Measurements from ENCODE around the gene TSEN15. TPM values are rescaled to one million over a fixed set of nuclear protein-coding genes. Genes with fewer than 3 reads are reported as not detected.

TSEN15 gene
- total and polyA plus RNA-seq, 2 experiments from 2014 or later, result 55.8 TPM

- ATAC-seq, result no peak
- Histone ChIP-seq H3K79me2 (replicated peaks; ENCODE audit: insufficient read depth) (no peaks in the 10 kb centered on the region), H3K4me2 (no peak overlapping the region), H4K20me1 (replicated peaks; ENCODE audit: insufficient read depth) (no peaks in the 10 kb centered on the region; the same call in 1 of the 2 replicates), H3K27me3 (ENCODE audit: insufficient read depth) (no peaks in the 10 kb centered on the region), H3K27ac (ENCODE audit: low read depth) (no peak overlapping the region), H3F3A (replicated peaks; ENCODE audit: low read depth) (no peaks in the 10 kb centered on the region), H3K4me3 (no peak overlapping the region), H3K36me3 (ENCODE audit: insufficient read depth) (no peaks in the 10 kb centered on the region), H3K4me1 (ENCODE audit: insufficient read depth) (no peaks in the 10 kb centered on the region), H2AFZ (no peak overlapping the region), H3K9me2 (ENCODE audit: insufficient read depth) (no peaks in the 10 kb centered on the region; the same call in 1 of the 2 replicates)
- Mint-ChIP-seq H3K4me3 (no peak overlapping the region), H3K4me1 (peaks cover 5% of the 10 kb centered on the region; the same call in 1 of the 3 replicates), H3K27me3 (ENCODE audit: insufficient read depth, low read depth, poor library complexity) (peaks cover 3% of the 10 kb centered on the region), H3K36me3 (ENCODE audit: low read depth) (0 out of 3 replicates have a peak, but pooled peaks cover 4% of the 10 kb centered on the region), H3K27ac (no peak overlapping the region), H3K9me3 (no peaks in the 10 kb centered on the region)
- no peak for DNase-seq (ENCODE audit: low spot score)
- TF ChIP-seq ZNF462 (CRISPR knock-in tag; IDR thresholded peaks at IDR 0.05) (no peak), JUNB (IDR thresholded peaks at IDR 0.05; ENCODE audit: unreplicated experiment) (no peak)
These were observed 41.5 kb downstream of the TSEN15 start for GRCh38 chr1:184093071-184093470.

GRCh38 chr1:184096005-184096404 lies 44.5 kb downstream of the TSEN15 start:
- Histone ChIP-seq H3K4me2 (no peak overlapping the region), H3K36me3 (ENCODE audit: insufficient read depth) (no peaks in the 10 kb centered on the region), H3F3A (replicated peaks; ENCODE audit: low read depth) (no peaks in the 10 kb centered on the region), H3K27me3 (ENCODE audit: insufficient read depth) (no peaks in the 10 kb centered on the region), H3K27ac (ENCODE audit: low read depth) (no peak overlapping the region), H3K79me2 (replicated peaks; ENCODE audit: insufficient read depth) (no peaks in the 10 kb centered on the region), H3K9me2 (ENCODE audit: insufficient read depth) (peaks cover 3% of the 10 kb centered on the region; the same call in 1 of the 2 replicates), H2AFZ (no peak overlapping the region), H3K4me3 (no peak overlapping the region), H3K4me1 (ENCODE audit: insufficient read depth) (no peaks in the 10 kb centered on the region), H4K20me1 (replicated peaks; ENCODE audit: insufficient read depth) (no peaks in the 10 kb centered on the region; the same call in 1 of the 2 replicates)
- ATAC-seq (no peak), DNase-seq (ENCODE audit: low spot score) (no peak)
- Mint-ChIP-seq H3K27ac (no peak overlapping the region), H3K9me3 (no peaks in the 10 kb centered on the region), H3K4me1 (peaks cover 5% of the 10 kb centered on the region; the same call in 1 of the 3 replicates), H3K36me3 (ENCODE audit: low read depth) (0 out of 3 replicates have a peak, but pooled peaks cover 4% of the 10 kb centered on the region), H3K27me3 (ENCODE audit: insufficient read depth, low read depth, poor library complexity) (no peaks in the 10 kb centered on the region), H3K4me3 (no peak overlapping the region)
- no peak for TF ChIP-seq CTCF (conservative IDR thresholded peaks at IDR 0.05; ENCODE audit: low read depth in 2 of 2)
- TF ChIP-seq ZNF114 (CRISPR knock-in tag; IDR thresholded peaks at IDR 0.05), result no peak
- TF ChIP-seq ZNF462 (CRISPR knock-in tag; IDR thresholded peaks at IDR 0.05), result no peak

All from GM23338 (cell line).